HG02943 (cell line): ENCODE measurements around the gene CYP46A1.
"Not testable (repeated sequence)": the region's sequence is repeated elsewhere in the genome, so short reads cannot be mapped to it uniquely, and the experiment has no call there.

Experiments used
- ATAC-seq: cut with Tn5 transposase; IDR thresholded peaks from one replicate; pipeline ENCODE4 v1.9.1; 2021; ENCODE audit warnings: mild to moderate bottlenecking, low read depth, moderate library complexity; ENCODE audit not compliant: unreplicated experiment

Gene CYP46A1

DNA sequence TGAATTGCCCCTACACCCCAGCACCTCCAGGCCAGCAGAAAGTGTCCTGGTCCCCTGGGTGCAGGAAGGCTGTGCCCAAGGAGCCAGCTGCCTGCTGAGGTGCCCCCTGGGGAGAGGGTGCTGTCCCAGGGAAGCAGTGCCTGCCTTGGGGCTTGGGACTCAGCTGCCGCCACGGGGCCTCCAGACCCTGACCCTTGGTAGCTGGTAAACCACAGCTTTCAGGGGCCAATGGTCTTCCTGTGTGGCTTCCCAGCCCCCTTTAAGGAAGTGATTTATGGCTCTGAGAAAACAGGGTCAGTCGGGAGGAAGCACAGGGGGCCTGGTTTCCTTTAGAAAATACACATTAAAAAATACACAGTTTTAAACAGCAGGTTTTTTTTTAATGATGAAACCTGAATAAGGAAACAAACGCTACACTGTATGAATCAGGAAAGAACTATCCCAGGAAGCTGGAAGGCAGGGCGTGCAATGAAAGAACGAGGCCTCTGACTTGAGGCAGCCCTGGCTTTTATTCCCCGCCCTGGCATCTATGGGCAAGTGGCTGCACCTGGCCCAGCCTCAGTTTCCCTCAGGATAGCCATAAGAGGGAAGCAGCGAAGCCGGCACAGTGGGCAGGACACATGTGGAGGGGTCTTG lies 68.5 kb downstream of the CYP46A1 start:
- ATAC-seq = no peak

DNA sequence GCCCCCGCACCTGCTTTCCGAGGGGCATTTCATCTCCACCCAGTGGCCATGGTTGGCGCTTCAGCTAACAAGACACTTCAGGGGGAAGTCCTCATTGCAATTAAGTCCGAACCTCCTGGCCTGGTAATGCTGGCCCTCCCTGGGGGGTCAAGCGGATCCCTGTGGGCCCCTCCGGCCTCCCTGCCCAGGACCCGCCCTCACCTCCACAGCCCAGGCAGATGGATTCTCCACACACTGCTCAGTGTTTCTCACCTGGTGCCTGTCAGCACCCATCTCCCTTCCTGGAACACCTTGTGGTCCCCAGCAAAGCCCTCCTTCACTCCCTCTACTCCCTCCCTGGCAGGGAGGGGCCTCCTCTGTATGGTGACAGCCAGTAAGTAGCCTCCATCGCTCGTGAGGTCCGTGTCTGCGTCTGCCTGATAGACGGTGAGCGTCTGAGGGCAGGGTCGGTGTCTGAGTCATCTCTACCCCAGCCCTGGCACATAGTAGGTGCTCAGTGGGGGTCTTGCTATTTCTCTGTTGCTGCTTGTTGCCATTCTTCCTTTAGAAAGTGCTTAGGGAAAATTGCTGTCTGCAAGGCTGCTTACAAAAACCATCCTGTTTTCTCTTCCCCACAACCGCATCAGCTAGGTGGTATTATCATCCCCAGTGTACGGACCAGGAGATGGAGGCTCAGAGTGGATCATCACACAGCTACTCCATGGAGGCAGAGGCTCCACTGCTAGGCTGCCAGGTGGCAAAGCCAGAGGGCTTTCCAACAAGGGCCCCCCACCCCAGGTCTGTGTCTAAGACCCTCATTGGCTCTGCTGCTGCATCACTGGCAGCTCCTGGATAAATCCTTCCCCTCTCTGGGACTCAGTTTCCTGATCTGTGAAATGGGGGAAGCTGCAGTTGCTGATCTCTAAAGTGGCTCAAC lies 69.4 kb downstream of the CYP46A1 start:
- no peak for ATAC-seq

DNA sequence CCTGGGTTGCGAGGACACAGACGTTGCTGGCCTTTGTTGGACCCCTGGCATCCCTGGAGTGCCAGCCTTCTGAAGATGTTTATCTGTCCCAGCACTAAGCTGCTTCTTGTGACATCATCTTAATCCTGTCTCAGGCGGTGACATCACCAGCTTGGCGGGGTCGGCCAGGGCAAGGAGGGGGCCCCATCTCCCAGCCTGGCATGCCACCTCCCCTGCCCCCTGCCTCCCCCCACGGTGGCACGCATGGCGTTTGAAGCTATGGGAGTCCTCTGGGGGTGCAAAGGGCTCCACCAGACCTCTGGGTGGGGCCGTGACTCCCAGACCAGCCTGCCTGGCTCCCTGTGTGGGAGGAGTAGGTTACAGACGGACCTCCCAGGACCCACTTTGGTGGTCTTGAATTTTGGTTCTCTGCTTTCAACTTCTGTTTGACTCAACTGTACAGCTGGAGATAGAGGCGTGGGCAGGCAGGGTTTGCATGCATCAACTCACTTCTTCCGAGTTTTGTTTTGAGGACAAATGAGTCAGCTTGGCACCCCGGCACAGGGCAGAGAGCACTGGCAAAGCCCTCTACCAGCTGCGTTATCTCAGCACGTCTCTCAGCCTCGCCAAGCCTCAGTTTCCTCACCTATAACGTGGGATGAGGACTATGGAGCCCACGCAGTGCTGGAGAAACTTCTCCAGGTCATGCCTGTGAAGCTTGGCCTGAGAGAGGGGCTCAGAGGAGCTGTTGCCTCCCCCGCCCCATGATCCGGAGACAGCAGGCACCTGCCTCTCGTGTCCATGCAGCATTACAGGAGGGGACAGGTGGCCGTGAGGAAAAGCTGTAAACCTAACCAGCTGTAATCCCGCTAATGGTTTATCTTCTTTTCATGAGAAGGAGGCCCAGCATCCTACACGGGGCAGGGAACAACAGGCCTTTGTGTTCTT lies 70.3 kb downstream of the CYP46A1 start:
- no peak for ATAC-seq

DNA sequence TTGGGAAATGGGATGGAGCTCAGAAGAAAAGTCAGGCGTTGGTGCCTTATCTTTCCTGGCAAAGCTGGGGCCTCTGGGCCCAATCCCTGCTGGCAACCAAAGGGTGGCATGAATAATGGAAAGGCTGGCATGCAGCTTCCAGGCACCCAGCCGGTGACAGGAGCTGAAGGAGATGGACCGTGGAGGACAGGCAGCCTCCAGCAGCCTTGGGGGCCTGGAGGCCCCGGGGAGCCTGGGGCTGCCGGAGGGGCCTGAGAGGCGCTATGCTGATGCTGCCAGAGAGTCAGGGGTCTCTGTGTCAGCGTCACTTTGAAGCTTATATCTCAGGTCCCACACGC lies 70.9 kb downstream of the CYP46A1 start:
- ATAC-seq = no peak

DNA sequence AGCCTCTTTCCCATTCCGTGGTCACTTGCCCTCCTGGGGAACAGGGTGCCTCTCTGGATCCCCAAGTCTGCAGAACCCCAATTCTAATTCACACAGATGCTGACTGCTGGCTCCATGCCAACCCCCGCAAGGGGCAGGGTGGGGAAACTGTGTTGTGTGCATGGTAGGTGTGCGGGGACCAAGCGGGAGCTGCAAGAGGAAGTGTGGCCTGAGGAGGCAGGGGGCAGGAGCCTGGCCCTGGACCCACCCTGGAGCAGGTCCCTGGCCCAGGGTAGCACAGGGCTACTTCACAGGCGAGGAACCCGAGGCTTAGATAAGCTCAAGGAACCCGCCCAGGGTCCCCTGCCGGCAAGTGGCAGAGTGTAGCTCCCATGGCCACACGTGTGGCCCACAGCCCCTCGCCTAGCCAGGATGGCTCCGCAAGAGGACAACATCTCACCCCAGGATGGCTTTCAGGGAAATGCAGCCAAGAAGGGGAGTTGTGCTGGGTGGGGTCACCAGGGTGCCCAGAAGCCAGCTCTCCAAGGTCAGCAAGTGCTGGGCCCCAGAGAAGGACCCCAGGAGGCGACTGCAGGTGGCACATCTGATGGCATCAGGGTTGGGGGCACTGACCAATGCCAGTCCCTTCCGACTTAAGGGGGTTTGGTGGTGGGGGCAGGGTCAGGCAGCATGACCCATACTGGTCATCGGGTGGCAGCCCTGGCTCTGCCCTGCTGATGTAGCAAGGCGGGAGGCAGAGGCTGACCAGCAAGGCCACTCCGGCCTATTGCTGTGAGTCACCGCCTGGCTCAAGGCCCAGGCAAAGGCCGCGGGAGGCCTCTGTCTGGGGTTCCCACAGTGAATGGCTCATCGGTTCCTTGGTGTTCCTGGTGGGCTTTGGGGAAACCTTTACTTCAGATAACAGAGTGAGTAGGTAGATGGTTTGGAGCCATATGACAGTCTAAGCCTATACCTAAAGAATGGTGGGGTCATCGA lies 71.8 kb downstream of the CYP46A1 start:
- ATAC-seq = no peak

DNA sequence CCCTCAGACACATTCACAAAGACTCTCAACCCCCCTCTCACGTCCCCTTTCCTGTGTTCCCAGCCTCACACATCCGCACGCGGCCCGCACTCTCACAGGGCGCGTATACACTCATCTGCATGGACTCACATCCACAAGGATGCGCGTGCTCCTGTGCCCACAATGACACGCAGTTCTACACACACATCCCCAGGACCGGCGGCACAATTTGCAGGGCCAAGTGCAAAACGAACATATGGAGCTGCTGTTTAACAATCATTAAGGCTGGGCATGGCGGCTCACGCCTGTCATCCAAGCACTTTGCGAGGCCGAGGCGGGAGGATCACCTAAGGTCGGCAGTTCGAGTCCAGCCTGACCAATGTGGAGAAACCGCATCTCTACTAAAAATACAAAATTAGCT lies 72.7 kb downstream of the CYP46A1 start:
- no peak for ATAC-seq

DNA sequence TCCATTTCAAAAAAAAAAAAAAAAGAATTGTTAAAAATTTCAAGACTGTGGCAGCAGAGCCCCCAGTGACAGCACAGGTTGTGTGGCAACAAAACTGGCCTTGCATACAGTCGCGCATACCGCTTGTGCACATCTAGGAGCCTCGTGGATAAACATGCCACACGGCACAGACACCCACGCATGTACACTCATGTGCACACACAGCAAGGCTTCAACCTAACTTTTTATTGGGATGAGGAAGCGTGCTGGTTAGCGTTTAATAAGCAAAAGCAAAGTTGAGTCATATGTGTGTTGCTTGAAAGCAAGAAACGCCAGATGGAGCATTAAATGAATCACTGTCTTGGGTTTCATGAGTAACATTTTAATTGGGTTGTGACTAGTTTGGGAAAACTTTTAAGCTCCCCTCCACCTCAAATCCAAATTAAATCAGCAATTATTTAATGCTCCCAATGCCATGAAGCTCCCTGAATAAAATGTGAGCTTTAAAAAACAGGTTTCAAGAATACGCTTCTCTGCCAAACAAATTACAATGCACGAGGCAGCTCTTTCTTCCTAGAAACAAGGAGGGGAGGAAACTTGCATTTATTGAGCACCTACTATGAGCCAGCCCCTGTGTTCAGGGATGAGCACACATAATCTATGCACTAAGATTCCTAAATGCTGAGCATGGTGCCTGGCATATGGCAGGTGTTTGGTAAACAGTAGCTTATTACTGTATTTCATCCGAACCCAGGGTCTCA lies 73.4 kb downstream of the CYP46A1 start:
- no peak for ATAC-seq

DNA sequence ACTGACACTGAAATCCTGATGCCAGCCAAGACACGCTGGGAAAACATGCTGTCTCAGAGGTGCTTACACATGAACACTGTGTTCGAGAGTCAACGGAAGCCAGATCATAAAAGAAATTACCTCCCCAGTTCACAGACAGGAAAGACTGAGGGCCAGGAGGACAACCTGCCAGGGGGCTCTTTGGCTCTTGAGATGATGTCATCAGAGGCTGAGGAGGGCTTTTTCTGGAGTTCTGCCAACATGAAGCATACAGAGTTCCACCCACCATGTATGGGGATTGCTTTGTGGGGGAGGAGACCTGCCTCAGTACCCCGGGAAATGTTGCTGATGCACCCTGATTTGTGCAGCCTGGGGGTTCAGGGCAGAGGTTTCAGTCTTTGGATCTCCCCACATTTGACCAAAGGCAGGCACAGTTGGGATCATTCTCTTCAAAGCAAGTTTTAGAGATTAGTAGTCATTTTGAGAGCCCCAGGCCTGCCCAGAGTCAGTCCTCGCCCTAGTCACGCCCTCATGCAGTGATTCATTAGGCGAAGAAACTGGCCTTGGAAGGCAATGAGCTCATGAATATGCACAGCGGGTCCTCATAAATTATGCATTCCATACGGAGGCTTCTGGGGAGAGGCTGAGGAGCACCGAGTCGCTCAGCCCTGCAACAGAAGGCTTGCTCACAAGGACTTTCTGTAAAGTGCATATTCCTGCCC lies 74.2 kb downstream of the CYP46A1 start:
- no peak for ATAC-seq

DNA sequence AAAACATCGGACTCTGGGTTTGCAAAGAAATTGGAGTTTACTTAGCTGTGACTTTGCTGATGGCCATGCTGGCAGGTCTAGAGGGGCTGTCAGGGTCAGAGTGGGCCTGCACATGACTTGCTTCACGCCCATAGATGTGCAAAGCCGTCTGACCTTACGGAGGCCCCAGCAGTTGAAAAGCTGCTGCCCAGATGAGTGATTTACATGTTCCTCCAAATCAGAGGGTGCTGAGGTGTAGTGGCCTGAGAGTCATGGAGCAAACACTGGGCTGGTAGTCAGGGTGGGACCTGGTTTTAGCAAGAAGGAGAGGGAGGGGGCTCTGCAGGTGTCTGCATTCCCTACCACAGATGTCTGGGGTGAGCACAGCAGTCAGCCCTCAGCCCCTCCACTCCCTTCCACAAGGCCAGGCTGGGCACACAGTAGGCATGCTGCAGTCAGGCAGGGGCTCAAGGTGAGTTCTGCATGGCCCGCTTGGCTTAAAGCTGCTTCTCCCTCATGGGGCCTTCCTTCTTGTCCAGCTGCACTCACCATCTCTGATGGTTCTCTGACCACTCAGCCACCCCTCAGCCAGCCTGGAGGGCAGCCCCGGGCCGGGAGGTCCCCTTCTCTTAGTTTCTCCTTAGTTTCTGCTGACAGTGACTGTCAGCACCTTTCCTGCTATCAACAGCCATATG lies 74.9 kb downstream of the CYP46A1 start:
- ATAC-seq = no peak

DNA sequence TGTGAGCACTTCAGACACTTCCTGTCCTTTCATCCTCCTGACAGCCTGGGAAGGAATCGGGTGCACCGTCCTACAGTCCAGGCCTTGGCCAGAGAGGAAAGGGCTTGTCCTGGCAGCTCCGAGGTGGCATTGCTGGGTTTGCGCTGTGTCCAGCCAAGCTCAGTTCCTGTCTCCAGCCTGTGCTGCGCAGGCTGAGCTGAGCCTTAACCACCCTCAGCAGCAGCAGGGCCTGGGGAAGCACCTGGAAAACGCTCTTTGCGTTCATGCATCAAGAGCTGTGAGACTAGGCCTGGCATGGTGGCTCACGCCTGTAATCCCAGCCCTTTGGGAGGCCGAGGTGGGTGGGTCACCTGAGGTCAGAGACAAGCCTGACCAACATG lies 75.4 kb downstream of the CYP46A1 start:
- ATAC-seq = no peak

DNA sequence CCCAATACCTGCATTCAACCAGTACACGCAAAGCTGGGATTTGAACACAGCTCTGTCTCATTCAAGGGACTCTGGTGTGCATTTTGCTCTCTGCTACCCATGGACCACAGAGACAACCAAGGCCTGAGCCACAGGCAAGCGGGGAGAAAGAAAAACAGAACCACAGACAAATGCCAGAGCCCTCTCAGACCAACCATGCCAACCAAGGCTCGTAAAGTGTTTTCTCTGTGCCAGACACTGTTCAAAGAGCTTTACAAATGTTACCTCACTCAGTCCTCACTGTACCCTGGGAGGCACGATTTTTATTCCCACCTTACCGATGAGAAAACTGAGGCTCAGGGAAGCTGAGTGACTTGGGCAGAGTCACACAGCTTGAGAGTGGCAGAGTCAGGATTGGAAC lies 76.7 kb downstream of the CYP46A1 start:
- ATAC-seq = no peak

DNA sequence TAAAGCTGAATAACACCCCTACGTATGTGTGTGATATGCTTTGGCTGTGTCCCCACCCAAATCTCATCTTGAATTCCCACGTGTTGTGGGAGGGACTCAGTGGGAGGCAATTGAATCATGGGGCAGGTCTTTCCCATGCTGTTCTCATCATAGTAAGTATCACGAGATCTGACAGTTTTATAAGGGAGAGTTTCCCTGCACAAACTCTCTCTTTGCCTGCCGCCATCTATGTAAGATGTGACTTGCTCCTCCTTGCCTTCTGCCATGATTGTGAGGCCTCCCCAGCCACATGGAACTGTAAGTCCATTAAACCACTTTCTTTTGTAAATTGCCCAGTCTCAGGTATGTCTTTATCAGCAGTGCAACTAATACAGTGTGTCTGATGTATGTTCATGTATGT lies 78.8 kb downstream of the CYP46A1 start:
- ATAC-seq = not testable (repeated sequence)

DNA sequence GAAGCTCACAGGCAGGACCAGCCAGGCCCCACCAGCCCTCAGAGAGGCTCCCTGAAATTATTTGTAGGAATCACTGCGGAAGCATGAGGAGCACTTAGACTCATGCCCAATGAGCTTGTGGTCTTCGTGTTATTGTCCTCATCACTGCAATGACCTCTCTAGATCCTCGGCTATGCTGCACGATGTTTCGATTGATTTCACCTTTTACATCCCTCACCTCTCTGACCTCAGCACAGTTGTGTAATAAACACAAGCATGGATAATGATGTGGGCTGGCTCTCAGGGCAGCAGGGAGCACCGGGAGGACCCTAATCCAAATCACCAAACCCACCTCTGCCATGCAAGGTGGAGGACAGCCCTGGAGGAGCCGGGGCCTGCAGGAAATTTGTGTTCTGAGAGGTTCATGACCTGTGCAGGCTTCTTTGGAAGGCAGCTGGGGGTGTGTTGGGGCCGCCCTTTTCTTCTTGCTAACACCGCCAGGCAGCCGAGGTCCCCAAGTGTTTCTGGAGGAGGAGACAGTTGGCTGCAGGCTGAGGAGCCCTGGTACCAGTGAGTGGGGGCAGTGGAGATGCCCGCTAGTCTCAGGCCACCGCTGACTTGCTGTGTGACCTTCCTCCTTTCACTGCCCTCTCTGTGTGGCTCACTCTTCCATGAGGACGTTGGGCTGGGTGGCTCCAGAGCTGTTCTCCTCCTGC lies 79.6 kb downstream of the CYP46A1 start:
- no peak for ATAC-seq

DNA sequence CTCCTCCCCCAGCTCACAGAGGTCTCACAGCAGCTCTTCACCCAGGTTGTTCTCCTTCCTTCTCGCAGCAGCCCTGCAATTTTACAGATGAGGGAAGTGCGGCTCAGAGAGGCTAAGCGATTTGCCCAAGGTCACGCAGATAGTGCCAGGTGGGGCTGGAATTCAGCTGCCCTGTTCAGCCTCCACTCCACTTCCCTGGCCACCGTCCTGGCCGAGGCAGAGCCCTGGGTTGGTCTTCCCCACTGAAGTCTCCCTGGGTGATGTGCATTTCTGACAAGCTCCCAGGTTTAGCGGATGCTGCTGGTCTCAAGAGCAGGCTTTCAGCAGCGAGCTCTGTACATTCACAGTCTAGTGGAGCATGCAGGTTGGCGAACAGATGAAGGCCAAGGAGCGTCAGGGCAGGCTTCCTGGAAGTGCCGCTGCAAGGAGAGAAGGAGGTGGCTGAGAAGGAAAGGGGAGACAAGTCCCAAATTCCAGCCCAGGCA lies 80.2 kb downstream of the CYP46A1 start:
- no peak for ATAC-seq

DNA sequence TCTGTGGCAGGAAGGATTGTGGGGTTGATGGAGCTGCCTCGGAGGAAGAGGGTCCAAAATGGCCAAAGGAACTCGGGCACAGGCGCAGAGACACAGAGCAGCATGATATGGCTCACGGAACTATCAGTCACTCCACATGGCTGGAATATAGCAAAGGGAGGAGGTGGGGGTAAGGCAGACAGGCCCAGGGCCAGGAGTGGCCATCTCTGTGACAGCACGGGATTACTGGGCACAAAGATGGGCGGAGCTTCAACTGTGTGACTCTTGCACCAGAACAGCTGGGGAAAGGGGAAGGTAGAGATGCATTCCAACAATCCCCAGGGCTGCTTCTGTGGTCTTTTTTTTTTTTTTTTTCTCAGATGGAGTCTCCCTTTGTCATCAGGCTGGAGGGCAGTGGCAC lies 84.3 kb downstream of the CYP46A1 start:
- no peak for ATAC-seq

DNA sequence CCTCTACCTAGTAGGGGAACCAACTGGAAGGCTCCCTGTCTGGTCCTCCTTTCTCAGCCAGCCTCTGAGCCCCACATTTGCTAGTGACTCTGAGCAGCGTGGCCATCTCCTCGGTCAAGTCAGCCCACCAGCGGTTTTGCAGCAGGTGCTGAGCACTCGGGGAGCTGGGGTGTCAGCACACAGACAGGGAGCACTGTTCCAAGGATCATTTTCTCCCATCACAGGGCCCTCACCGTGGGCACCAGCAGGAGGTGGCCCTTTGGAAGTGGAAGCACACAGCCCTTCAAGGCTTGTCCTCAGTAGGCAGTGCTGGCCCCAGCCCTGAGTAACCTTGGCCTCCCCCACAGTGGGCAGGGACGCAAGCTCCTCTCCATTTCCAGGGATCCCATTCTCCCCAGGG lies 85.0 kb downstream of the CYP46A1 start:
- ATAC-seq = no peak

DNA sequence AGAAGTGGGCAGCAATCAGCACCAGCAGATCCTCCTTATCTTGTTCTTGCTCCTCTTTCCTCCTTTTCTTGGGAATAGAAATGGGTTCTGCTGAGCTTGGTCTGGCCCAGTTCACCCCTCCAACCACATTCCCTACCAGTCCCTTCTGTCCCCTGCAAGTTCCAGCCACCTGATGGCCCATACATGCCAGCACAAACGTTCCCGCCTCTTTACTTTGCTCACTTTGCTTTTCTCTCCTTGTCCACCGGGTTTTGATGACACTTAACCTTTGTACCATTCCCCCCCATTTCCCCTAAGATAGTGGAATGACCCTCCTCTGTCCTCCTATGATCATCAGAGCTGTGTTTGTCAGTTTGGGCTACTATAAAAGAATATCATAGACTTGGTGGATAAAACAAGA lies 85.7 kb downstream of the CYP46A1 start:
- no peak for ATAC-seq
